HT1080 (cell line): ENCODE results near the gene ADIPOR2. TPM values are rescaled to one million over a fixed set of nuclear protein-coding genes. Genes with fewer than 3 reads are reported as not detected.
"Not testable (repeated sequence)": the region's sequence is repeated elsewhere in the genome, so short reads cannot be mapped to it uniquely, and the experiment has no call there.

Experiments
- DNase-seq: peaks from one replicate; pipeline ENCODE4 v3.0.0-alpha.2; 2015; ENCODE audit warnings: low read depth
- total RNA-seq: library from RNA; depleted of rRNA; stranded (reverse); fragments of >200 nt; shearing (Covaris generic); gene quantifications from 2 replicates; pipeline ENCODE4 v1.2.3, GENCODE V29; 2014

The ADIPOR2 gene
- total RNA-seq, 1 experiment from 2014 or later, result 42.7 TPM

DNA sequence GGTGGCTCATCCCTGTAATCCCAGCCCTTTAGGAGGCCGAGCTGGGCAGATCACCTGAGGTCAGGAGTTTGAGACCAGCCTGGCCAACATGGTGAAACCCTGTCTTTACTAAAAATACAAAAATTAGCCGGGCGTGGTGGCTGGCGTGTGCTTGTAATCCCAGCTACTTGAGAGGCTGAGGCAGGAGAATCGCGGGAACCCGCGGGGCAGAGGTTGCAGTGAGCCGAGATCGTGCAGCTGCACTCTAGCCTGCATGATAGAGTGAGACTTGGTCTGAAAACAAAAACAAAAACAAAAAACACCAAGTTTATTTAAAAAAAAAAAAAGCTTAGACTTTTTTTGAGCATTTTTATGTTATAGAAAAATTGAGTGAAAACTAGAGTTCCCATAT lies 40.8 kb downstream of the ADIPOR2 start:
- not testable (repeated sequence) for DNase-seq

DNA sequence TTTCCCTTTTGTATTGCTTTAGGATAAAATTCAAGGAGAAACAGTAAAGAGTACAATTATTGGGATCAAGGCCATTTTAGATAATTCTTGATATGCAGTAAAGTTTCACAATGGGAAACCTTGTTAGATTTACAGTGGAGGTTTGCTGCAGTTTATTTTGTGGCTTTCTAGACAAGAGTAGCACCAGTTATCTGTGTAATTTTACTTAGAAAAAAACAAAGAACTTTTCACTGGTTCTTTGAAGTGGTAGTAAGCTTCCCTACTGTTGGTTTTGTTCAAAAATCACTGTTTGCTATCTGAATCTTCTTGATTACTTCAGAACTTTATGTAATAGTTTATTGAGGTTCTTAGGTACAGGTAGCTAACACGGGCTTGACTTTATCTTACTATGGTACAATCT lies 42.0 kb downstream of the ADIPOR2 start:
- no peak for DNase-seq

DNA sequence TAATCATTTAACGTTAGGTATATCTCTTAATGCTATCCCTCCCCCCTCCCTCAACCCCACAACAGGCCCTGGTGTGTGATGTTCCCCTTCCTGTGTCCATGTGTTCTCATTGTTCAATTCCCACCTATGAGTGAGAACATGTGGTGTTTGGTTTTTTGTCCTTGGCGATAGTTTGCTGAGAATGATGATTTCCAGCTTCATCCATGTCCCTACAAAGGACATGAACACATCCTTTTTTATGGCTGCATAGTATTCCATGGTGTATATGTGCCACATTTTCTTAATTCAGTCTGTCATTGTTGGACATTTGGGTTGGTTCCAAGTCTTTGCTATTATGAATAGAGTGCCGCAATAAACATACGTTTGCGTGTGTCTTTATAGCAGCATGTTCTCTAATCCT lies 42.8 kb downstream of the ADIPOR2 start:
- not testable (repeated sequence) for DNase-seq

DNA sequence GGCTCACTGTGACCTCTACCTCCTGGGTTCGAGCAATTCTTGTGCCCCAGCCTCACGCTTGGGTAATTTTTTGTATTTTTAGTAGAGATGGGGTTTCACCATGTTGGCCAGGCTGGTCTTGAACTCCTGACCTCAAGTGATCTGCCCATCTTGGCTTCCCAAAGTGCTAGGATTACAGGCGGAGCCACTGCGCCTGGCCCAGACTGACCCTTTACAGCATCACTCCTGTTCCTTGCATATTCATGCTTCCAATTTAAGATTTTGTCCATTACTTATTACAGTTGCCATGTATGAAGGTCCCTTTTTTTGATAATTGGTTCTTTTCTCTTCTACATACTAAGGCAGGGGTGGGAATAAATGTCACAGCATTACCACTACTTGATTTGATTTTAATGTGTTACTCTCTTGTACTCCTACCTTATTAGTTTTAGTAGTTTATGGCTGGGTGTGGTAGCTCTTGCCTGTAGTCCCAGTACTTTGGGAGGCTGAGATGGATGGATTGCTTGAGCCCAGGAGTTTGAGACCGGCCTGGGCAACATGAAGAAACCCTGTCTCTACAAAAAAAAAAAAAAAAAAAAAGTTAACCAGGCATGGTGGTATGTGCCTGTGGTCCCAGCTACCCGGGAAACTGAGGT lies 46.9 kb downstream of the ADIPOR2 start:
- DNase-seq, result no peak

DNA sequence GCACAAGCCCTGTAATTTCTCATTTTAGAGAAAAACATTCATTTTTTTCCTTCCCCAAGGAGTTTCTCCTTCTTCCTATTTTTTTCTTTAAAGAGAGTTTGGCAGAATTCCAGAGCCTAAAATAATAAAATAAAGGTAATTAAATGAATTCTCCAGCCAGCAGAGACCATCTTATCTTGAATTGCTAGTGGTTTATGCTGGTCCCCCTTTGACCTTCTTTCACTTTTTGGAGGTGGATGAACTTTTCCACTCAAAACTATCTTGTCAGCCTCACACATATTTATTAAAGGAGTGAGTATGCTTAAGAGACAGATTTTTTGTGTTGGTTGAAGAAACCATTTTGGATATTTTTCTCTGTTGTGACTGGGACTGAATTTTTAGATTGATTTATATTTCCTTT lies 47.6 kb downstream of the ADIPOR2 start:
- DNase-seq, result no peak

DNA sequence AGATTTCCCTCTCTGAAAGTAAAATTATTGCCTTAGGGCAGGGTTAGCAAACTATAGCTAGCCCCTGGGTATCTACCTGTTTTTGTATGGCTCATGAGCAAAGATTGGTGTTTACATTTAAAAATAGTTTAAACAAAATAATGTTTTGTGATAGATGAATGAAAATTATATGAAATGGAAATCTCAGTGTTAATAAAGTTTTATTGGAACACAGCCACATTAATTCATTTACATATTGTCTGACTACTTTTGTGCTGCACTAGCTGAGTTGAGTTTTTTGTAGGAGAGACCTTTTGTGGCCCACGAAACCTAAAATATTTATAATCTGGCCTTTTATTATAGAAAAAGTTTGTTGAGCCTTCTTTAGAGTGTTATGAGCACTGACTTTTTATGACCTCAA lies 48.5 kb downstream of the ADIPOR2 start:
- DNase-seq, result no peak

DNA sequence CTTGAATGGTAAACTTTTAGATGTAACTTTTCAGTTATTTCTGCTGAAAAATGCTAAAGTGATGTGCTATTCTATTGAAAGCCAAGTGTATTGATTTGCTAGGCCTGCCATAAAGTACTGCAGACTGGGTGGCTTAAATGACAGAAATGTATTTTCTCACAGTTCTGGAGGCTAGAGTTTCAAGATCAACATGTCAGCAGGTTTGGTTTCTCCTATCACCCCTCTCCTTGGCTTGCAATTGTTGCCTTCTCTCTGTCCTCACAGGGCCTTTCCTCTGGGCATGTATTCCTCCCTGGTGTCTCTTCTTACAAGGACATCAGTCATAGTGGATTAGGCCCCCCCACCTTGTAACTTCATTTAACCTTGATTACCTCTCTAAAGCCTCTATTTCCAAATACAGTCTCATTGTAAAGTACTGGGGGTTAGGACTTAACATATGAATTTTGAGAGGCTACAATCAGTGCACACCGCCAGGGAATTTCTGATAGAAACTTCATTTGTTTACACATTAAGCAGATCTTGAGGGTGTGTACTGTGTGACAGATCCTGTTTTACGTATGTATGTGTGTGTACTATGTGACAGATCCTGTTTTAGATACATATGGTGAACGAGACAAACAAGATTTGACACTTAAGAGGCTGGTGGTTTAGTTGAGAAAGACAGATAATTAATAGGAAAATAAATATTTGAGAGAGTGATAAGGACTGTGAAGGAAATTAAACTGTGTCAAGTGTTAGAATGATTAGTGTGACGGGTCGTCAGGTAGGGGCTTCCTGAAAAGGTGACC lies 49.5 kb downstream of the ADIPOR2 start:
- no peak for DNase-seq

DNA sequence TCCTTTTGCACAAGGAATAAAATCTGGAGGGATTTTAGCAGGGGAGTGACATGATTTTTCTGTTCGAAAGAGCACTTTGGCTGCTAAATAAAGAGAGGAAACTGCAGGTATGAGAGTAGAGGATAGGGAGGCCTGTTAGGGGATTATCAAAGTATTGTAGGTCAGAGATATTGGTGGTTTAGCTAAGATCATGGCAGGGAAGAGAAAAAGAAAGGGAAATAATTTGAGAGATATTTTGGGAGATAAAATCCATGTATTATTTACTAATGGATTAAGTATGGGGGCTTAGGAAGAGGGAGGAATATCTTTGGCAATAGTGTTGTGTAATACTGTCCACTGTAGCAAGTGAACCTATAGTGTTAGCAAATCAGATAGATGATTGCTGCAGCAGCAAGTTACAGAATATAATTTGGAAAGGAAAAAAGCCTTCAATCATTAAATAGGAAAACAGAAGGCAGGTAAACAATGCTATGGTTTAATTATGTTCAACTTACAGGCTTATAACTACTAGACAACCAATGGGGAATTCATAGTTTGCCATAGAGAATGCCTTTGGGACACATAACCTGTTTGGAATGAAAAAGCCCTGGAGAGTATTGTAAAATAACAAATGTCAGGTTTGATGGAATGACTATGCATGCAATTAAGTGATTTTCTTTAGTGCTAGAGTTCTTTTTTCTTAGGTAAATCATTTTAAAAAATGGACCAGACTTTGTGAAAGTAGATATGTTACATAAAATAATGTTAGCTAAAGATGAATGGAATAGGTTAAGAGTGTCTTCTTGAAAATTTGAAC lies 50.5 kb downstream of the ADIPOR2 start:
- no peak for DNase-seq

DNA sequence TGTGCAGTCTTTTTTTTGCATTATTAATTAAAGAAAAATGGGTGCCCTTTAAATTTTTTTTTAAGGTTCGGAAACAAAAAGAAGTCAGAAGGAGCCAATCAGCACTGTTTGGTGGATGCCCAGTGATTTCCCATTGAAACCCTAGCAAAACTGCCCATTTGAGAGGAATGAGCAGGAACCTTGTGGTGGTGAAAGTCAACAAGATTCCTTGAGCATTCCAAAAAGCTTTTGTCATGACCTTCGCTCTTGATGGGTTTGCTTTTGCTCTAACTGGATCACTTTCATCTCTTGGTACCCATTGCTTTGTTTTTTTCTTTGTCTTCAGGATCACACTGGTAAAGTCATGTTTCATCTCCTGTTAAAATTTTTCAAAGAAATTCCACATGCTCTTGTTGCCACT lies 54.1 kb downstream of the ADIPOR2 start:
- peak; percentile 5 for DNase-seq

DNA sequence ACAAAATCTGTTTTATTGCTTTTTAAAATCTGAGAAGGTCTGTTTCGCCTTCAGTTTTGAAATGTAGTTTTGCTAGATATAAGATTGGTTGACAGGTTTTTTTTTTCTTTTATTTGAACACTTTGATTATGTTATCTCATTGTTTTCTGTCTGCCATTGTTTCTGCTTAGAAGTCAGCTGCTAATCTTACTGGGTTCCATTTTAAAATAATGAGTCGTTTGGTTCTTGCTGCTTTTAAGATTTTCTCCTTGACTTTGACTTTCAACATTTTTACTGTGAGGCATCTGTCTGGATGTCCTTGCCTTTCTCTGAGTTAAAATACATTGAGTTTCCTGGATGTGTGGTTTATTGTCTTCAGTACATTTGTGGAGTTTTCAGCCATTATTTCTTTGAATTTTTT lies 56.7 kb downstream of the ADIPOR2 start:
- DNase-seq, result no peak

DNA sequence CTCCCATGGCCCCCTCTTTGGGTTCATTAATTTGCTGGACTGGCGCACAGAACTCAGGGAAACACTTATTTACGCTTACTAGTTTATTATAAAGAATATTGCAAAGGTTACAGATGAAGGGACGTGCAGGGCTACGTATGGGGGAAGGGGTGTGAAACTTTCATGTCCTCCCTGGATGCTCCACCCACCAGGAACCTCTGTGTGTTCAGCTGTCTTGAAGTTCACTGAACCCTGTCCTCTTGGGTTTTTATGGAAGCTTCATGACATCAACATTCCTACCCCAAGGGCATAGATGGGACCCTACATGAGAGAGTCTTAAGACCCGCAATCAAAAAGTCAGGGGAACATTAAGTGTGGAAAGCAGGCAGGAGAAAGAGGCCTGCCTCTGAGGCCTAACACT lies 58.1 kb downstream of the ADIPOR2 start:
- DNase-seq, result no peak

DNA sequence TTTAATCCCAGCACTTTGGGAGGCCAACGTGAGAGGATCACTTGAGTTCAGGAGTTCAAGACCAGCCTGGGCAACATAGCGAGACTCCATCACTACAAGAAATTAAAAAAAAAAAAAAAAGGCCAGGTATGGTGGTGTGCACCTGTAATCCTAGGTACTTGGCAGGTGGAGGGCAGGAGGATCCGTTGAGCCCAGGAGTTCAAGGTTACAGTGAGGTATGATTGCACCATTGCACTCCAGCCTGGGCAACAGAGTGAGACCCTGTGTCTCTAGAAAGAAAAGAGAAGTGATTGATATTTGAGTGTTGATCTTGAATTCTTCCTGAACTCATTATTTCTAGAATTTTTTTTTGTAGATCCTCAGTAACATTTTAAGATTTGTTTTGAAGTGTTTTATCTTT lies 59.4 kb downstream of the ADIPOR2 start:
- no peak for DNase-seq

DNA sequence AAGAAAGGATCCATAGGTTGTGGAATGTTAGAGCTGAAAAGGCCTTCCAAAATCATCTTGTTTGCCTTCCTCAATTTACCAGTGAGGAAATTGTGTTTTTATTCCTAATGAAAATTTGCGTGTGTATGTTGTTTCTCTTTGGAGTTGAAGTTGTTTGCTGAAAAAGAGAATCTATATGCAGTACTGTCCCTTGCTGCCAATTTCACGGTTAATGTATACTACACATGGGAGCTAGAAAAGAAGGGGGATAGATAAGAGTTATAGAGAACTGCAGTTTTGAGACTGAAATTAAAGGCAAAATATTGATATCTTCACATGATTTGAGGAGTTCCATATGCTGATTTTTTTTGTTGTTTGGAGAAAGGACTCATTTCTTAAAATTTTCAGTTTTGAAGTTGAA lies 67.5 kb downstream of the ADIPOR2 start:
- DNase-seq, result no peak

DNA sequence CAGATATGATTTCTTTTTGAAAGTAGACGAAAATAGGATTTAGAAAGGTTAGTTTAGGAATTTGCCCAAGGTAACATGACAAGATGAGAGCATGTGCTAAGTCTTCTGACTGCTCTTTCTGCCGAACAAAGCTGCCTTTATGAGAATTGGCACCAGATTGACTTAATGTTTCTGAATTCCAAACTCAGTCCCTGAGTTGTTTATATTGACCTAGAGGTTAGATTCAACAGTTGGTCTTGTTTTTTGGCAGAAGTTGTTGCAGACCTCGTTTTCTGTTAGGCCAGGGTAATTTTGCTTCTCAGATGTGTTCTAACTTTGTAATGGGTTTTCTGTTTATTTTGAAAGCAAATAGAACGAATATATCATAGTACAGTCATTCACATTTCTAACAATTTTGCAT lies 68.0 kb downstream of the ADIPOR2 start:
- DNase-seq, result no peak

DNA sequence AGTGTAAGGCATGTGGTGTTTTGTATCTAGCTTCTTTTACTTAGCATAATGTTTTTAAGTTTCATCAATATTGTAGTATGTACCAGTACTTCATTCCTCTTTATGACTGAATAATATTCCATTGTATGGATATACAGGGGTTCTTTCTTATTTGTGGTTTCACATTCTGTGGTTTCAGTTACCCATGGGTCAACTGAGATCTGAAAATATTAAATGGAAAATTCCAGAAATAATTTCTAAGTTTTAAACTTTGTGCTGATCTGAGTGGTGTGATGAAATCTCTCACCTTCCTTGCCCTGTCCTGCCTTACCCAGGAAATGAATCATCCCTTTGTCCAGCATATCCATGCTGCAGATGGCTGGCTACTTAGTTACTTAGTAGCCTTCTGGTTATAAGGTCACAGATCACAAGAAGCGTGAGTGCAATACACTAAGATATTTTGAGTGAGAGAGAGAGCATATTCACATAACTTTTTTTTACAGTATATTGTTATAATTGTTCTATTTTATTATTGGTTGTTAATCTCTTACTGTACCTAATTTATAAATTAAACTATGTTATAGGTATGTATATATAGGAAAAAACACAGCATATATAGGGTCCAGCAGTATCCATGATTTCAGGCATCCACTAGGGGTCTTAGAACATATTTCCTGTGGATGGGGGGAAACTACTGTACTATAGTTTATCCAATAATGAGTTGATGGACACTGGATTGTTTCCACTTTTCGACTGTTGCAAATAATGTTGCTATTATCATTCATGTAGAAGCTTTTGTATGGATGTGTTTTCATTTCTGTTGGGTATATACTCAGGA lies 69.9 kb downstream of the ADIPOR2 start:
- DNase-seq, result peak; percentile 49

DNA sequence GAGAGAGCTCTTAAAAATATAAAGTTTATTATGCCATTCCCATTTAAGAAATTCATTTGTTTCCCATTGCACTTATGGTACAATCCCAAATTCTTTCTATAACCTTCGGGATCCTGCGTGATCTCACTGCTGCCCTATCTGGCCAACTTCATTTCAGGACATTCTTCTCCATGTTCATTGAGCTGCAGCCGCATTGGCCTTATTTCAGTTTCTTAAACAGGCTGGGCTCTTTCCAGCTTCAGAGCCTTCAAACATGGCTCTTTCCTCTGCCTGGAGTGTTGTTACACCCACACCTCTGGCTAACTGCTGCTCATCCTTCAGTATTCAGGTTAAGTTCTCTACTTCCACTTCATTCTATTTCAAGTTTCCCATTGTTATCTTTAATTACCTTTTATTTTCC lies 71.0 kb downstream of the ADIPOR2 start:
- DNase-seq, result no peak

DNA sequence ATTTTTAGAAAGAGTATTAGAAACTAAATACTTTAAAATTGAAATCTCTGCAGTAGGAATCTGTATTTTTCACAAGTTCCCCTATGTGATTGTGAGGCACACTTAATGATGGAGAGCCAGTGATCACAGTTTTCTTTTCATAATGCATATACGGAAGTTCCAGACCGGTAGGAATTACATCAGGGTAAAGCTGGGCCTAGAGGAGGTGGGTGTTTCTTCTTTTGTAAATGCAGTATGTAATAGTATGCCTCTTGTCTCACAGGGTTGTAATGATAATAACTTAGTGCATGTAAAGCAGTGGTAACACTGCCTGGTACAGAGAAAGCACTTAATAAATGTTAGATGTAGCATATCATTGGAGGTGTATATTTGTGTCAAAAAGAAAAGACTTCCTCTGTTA lies 72.3 kb downstream of the ADIPOR2 start:
- DNase-seq, result no peak

DNA sequence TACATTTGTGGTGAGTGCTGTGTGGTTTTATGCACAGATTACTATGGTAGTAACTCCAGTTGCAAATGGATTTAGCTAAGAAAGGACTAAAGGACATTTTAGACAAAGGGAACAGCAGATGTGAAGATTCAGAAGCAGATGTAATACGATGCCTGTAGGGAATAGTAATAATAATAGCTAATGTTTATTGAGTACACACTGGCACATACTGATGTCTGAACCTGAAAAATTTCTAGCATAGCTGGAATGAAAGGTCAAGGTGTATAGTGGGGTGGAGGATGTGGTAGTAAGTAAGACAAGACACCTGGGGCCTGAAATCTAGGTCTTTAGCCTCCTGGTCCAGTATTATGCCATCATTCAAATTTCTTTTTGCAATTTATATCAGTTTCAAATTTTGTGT lies 75.2 kb downstream of the ADIPOR2 start:
- DNase-seq, result no peak

DNA sequence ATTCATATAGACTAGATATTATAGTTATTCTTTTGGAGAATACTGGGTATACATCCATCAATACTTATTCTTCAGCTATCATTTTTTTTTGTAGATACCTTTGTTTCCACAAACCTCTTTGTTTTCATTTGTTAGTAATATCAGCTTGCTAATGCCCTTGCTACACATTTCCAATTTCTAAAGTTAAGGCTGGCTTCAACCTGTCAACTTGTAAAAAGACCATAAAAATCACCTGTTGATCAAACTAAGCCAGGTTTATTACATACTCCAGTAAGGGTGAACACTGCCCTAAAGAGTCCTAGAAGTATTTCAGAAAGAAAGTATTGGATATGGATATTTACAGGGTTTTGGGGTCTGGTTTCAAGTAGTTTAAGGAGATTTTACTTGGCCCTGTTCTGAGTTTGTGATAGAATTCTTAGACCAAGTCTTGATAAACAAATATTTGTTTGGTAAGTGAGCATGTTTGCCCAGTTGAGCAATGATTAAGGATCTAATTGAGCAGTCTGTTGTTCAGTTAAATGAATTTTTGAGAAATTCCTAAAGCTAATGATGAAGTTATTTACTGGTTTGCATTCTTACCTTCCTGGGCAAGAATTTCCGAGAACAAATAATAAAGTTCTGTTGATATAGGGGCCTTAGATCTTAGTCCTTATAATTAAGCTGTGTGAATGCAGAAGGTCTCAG lies 76.7 kb downstream of the ADIPOR2 start:
- no peak for DNase-seq

DNA sequence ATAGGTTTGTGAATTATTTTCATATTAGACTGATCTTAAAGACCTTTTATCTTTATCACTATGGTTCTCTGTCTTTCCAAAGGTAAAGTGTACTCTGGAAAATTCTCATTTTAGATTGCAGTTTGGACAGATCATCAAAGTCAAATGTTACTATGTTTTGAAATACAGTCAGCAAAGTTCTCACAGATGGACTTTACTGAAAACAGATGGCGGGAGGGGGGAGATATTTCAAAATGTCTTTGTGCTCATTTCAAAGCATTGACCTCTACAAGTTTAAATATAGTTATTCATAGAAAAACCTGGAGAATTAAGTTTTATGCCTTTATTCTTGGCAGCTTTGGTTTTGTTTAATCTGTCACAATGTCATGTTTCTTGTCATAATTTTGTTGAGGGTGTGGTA lies 77.7 kb downstream of the ADIPOR2 start:
- no peak for DNase-seq
